HCEC 1CT (cell line): ENCODE data around the gene SERF2.
"Not testable (repeated sequence)": the region's sequence is repeated elsewhere in the genome, so short reads cannot be mapped to it uniquely, and the experiment has no call there.

ENCODE experiments used
- DNase-seq: peaks from one replicate; pipeline ENCODE4 v3.0.0-alpha.2; 2017

SERF2 gene

GRCh38 chr15:43830691-43831275, 38.7 kb downstream of the SERF2 start:
- not testable (repeated sequence) for DNase-seq

- DNase-seq = not testable (repeated sequence)
These were observed 39.5 kb downstream of the SERF2 start for GRCh38 chr15:43831519-43832052.

- DNase-seq = not testable (repeated sequence)
These were observed 40.4 kb downstream of the SERF2 start for GRCh38 chr15:43832485-43832884.

- no peak for DNase-seq
These were observed 53.3 kb downstream of the SERF2 start for GRCh38 chr15:43845421-43845820.
